Measurements from ENCODE around the gene SLC26A9.
A peak's percentile ranks its signal among the peaks of the same experiment; 100 is the strongest.

The SLC26A9 gene

DNA sequence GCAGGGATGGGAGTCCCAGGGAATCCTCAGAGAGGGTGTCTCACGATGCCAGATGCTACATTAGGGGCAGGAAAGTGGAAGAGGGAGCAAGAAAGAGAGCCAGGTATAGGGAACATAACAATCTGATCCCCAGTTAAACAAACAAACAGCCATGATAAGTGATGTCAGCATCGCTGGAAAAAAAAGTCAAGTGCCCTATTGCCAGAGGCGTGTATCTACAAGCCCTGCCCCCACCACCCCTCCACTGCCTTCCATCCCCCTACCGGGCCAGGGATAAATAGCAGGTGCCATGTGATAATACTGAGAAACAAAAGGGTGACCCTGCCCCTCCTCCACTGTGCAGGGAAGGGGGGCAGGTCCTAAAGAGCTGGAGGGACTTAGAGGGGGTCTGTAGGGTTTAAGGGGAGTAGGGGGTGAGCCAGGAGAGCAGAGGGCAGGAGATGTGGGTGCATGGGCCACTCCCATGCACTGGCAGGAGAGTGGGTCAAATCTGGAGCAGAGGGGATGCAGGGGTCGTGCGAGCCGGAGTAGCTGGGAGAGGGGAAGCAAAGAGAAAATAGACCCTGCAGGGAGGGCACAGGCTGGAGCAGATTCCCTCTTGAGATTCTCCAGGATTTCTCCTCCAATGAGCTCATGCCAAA lies 3.4 kb downstream of the SLC26A9 start:
- H3K4me1 ChIP-seq (ENCODE audit: low read length): no peaks in the 10 kb centered on the region
- H3K79me2 ChIP-seq (ENCODE audit: low read length): no peaks in the 10 kb centered on the region
- no peaks in the 10 kb centered on the region for H4K20me1 ChIP-seq (ENCODE audit: insufficient read depth, low read length)
- TF ChIP-seq EZH2 (optimal IDR thresholded peaks at IDR 0.05; ENCODE audit: low read depth, low read length) (no peak), CTCF (IDR thresholded peaks at IDR 0.05; ENCODE audit: low read length) (peak; percentile 28), EZH2phosphoT487 (IDR thresholded peaks at IDR 0.05; ENCODE audit: low read length) (no peak)
- peaks cover 27% of the 10 kb centered on the region for H3K27me3 ChIP-seq (replicated peaks; ENCODE audit: insufficient read depth, low read length)
- no peak overlapping the region for H3K4me2 ChIP-seq (ENCODE audit: low read depth, low read length)
- no peaks in the 10 kb centered on the region for H3K36me3 ChIP-seq (replicated peaks; ENCODE audit: insufficient read depth, low read length)
- no peaks in the 10 kb centered on the region for H3F3A ChIP-seq (ENCODE audit: insufficient read depth, low read length)
- H3K9me2 ChIP-seq (replicated peaks; ENCODE audit: insufficient read depth, low read length): no peaks in the 10 kb centered on the region
- H3K9me3 ChIP-seq (replicated peaks; ENCODE audit: insufficient read depth, low read length): no peaks in the 10 kb centered on the region
- no peak overlapping the region for H2AFZ ChIP-seq (ENCODE audit: low read length)
- no peak overlapping the region for H3K27ac ChIP-seq (ENCODE audit: low read length)
- H3K4me3 ChIP-seq (ENCODE audit: low read length): no peak overlapping the region
- H3K9ac ChIP-seq (ENCODE audit: low read length): no peak overlapping the region
- DNase-seq: peak; percentile 30

DNA sequence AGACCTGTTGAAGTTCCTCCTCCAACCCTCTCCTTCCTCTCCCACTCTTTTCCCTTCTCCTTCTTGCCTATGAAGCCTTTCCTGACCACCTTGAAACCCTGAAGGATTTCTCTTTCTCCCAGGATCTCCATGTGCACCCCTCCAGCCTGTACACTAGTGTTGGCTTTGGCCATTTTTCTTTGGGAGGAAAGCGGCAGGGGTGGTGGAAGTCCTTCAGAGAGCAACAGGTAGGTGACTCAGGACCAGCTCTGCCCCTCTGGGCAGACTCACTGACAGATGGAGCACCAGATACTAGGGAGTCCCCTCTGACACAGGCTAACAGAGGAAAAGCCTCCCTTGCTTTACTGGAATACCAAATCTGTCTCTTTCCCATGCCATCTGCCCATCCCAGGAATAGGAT lies 4.6 kb downstream of the SLC26A9 start:
- no peaks in the 10 kb centered on the region for H3K4me1 ChIP-seq (ENCODE audit: low read length)
- H3K36me3 ChIP-seq (replicated peaks; ENCODE audit: insufficient read depth, low read length): no peaks in the 10 kb centered on the region
- TF ChIP-seq CTCF (IDR thresholded peaks at IDR 0.05; ENCODE audit: low read length) (no peak), EZH2phosphoT487 (IDR thresholded peaks at IDR 0.05; ENCODE audit: low read length) (no peak), EZH2 (optimal IDR thresholded peaks at IDR 0.05; ENCODE audit: low read depth, low read length) (no peak)
- no peaks in the 10 kb centered on the region for H3F3A ChIP-seq (ENCODE audit: insufficient read depth, low read length)
- no peak overlapping the region for H3K4me2 ChIP-seq (ENCODE audit: low read depth, low read length)
- H3K27ac ChIP-seq (ENCODE audit: low read length): no peak overlapping the region
- no peak overlapping the region for H2AFZ ChIP-seq (ENCODE audit: low read length)
- H3K4me3 ChIP-seq (ENCODE audit: low read length): no peak overlapping the region
- DNase-seq: no peak
- no peaks in the 10 kb centered on the region for H3K9me3 ChIP-seq (replicated peaks; ENCODE audit: insufficient read depth, low read length)
- peaks cover 19% of the 10 kb centered on the region for H3K27me3 ChIP-seq (replicated peaks; ENCODE audit: insufficient read depth, low read length)
- H3K79me2 ChIP-seq (ENCODE audit: low read length): no peaks in the 10 kb centered on the region
- H3K9ac ChIP-seq (ENCODE audit: low read length): no peak overlapping the region
- no peaks in the 10 kb centered on the region for H3K9me2 ChIP-seq (replicated peaks; ENCODE audit: insufficient read depth, low read length)
- no peaks in the 10 kb centered on the region for H4K20me1 ChIP-seq (ENCODE audit: insufficient read depth, low read length)

- H2AFZ ChIP-seq (ENCODE audit: low read length): no peak overlapping the region
- no peak overlapping the region for H3K4me3 ChIP-seq (ENCODE audit: low read length)
- no peaks in the 10 kb centered on the region for H3K9me2 ChIP-seq (replicated peaks; ENCODE audit: insufficient read depth, low read length)
- no peaks in the 10 kb centered on the region for H3K4me1 ChIP-seq (ENCODE audit: low read length)
- H4K20me1 ChIP-seq (ENCODE audit: insufficient read depth, low read length): no peaks in the 10 kb centered on the region
- no peaks in the 10 kb centered on the region for H3K79me2 ChIP-seq (ENCODE audit: low read length)
- H3K27ac ChIP-seq (ENCODE audit: low read length): no peak overlapping the region
- H3K4me2 ChIP-seq (ENCODE audit: low read depth, low read length): no peak overlapping the region
- no peaks in the 10 kb centered on the region for H3K36me3 ChIP-seq (replicated peaks; ENCODE audit: insufficient read depth, low read length)
- DNase-seq: no peak
- no peaks in the 10 kb centered on the region for H3F3A ChIP-seq (ENCODE audit: insufficient read depth, low read length)
- peaks cover 8% of the 10 kb centered on the region; the same call in 1 of the 2 replicates for H3K27me3 ChIP-seq (replicated peaks; ENCODE audit: insufficient read depth, low read length)
- TF ChIP-seq EZH2 (optimal IDR thresholded peaks at IDR 0.05; ENCODE audit: low read depth, low read length): no peak
- TF ChIP-seq EZH2phosphoT487 (IDR thresholded peaks at IDR 0.05; ENCODE audit: low read length): no peak
- no peak for TF ChIP-seq CTCF (IDR thresholded peaks at IDR 0.05; ENCODE audit: low read length)
- H3K9ac ChIP-seq (ENCODE audit: low read length): no peak overlapping the region
- no peaks in the 10 kb centered on the region for H3K9me3 ChIP-seq (replicated peaks; ENCODE audit: insufficient read depth, low read length)
Measured at GRCh38 chr1:205936846-205937586, 6.2 kb downstream of the SLC26A9 start.

Data from MM.1S (cell line).